ENCODE measurements around the gene CTSE.

GRCh38 chr1:205963352-205964155 lies 60.1 kb downstream of the CTSE start:
- TF ChIP-seq, protein P1, sequence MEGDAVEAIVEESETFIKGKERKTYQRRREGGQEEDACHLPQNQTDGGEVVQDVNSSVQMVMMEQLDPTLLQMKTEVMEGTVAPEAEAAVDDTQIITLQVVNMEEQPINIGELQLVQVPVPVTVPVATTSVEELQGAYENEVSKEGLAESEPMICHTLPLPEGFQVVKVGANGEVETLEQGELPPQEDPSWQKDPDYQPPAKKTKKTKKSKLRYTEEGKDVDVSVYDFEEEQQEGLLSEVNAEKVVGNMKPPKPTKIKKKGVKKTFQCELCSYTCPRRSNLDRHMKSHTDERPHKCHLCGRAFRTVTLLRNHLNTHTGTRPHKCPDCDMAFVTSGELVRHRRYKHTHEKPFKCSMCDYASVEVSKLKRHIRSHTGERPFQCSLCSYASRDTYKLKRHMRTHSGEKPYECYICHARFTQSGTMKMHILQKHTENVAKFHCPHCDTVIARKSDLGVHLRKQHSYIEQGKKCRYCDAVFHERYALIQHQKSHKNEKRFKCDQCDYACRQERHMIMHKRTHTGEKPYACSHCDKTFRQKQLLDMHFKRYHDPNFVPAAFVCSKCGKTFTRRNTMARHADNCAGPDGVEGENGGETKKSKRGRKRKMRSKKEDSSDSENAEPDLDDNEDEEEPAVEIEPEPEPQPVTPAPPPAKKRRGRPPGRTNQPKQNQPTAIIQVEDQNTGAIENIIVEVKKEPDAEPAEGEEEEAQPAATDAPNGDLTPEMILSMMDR (IDR thresholded peaks at IDR 0.05), result no peak
- TF ChIP-seq POLR2A (IDR thresholded peaks at IDR 0.05) (no peak), EP300 (IDR thresholded peaks at IDR 0.05) (no peak)

All from ovary (tissue), 3 donors.